NT2/D1 (cell line): Measurements from ENCODE around the gene IL26.

Experiments
- SUZ12 ChIP-seq: IDR thresholded peaks from 2 replicates; pipeline ENCODE4 v1.6.1; 2011; ENCODE audit not compliant: insufficient read length, insufficient read depth; ENCODE audit errors: extremely low read depth
- YY1 ChIP-seq: IDR thresholded peaks from 2 replicates; pipeline ENCODE4 v1.6.1; 2011; ENCODE audit not compliant: insufficient read length, insufficient read depth
- ZNF274 ChIP-seq: IDR thresholded peaks from 2 replicates; pipeline ENCODE4 v1.6.1; 2011; ENCODE audit warnings: mild to moderate bottlenecking, low read depth, low read length

DNA sequence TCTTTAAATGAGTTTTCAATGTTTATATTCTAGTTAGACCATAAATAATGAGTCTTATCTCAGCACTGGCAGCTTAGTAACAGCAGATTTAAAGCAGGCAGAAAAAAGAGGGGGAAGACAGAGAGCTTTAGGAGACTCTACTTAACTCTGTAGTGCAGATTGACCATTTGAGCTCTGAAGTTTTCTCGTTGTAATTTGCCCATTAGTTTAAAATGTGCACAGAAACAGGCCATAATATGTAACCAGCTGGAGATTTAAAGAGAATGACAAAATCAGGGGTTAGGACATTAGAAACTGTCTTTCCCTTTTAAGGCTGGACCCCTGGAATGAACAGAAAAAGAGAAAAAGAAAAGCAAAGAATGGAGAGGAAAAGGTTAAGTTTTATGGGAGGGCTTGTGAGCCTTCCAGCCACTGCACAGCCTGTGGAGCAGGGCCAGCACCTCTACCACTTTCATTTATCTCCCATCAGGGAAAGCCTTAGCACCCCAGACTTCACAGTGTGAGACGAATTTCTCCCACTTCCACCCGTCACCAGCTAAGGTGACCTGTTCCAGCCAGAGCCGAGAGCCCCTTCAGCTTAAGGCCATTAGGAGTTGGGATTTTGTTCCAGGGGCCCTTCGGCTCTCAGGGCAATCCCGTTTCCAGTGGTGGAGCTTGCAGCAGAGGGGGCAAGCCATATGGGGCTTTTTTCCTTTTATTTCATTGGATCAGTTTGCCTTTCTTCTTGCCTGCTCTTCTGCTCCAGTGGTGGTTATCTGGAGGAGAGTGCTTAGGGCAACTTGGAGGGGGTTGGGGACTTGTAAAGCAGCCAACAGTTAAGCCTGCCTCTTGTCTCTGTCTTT lies 19.8 kb upstream of the IL26 start:
- no peak for TF ChIP-seq YY1
- TF ChIP-seq ZNF274, result no peak
- TF ChIP-seq SUZ12, result no peak
